CD4-positive, CD25-positive, alpha-beta regulatory T cell (primary cell): Measurements from ENCODE around the gene PLA2G6. TPM values are rescaled to one million over a fixed set of nuclear protein-coding genes. Genes with fewer than 3 reads are reported as not detected.

ENCODE experiments used
- ATAC-seq, 2 donors: fragments of 150-1000 bp; cut with Tn5 transposase; one replicate each; pipeline ENCODE4 v1.10.0; 2021; ENCODE audit warnings: low read depth in 2 of 2, moderate number of reproducible peaks in 2 of 2, moderate library complexity in 1 of 2
- DNase-seq, 3 donors: peaks; one replicate each; pipeline versions ENCODE4 v3.0.0 to v3.0.0-alpha.2; 2012 to 2022; ENCODE audit warnings: mixed read lengths in 1 of 3
- H3K27ac ChIP-seq: one replicate; pipeline ENCODE4 v1.7.0; 2013; ENCODE audit warnings: mild to moderate bottlenecking, low read length; ENCODE audit not compliant: insufficient read depth, poor library complexity, severe bottlenecking
- H3K27me3 ChIP-seq: one replicate; pipeline ENCODE4 v1.7.0; 2013; ENCODE audit warnings: low read length; ENCODE audit not compliant: control insufficient read depth, insufficient read depth
- H3K36me3 ChIP-seq: one replicate; pipeline ENCODE4 v1.7.0; 2013; ENCODE audit warnings: mild to moderate bottlenecking, low read length, moderate library complexity; ENCODE audit not compliant: control insufficient read depth, insufficient read depth
- H3K4me1 ChIP-seq: 2 replicates; pipeline ENCODE4 v1.7.0; 2013; ENCODE audit warnings: mild to moderate bottlenecking, low read length; ENCODE audit not compliant: insufficient read depth, control insufficient read depth, poor library complexity, severe bottlenecking
- H3K4me3 ChIP-seq: one replicate; pipeline ENCODE4 v1.7.0; 2013; ENCODE audit warnings: low read depth, mild to moderate bottlenecking, low read length, moderate library complexity
- H3K9me3 ChIP-seq, 2 experiments: 1 replicate in 1 of 2; 2 replicates in 1 of 2; pipeline ENCODE4 v1.7.0; 2013; ENCODE audit warnings: low read length in 2 of 2, mild to moderate bottlenecking in 1 of 2, moderate library complexity in 1 of 2; ENCODE audit not compliant: control insufficient read depth in 2 of 2
- H3K27ac Mint-ChIP-seq, 3 donors: one replicate each; pipeline ENCODE4 v1.8.0; 2020 to 2022; ENCODE audit warnings: mild to moderate bottlenecking in 3 of 3, mixed read lengths in 3 of 3, moderate library complexity in 2 of 3
- H3K27me3 Mint-ChIP-seq: one replicate; pipeline ENCODE4 v1.8.0; 2022; ENCODE audit warnings: mild to moderate bottlenecking, mixed read lengths
- H3K36me3 Mint-ChIP-seq: one replicate; pipeline ENCODE4 v1.8.0; 2020; ENCODE audit warnings: mixed read lengths
- H3K4me1 Mint-ChIP-seq, 4 donors: one replicate each; pipeline ENCODE4 v1.8.0; 2020 to 2022; ENCODE audit warnings: mixed read lengths in 4 of 4, mild to moderate bottlenecking in 1 of 4
- H3K4me3 Mint-ChIP-seq, 4 donors: one replicate each; pipeline ENCODE4 v1.8.0; 2020 to 2022; ENCODE audit warnings: mild to moderate bottlenecking in 4 of 4, mixed read lengths in 4 of 4, moderate library complexity in 3 of 4
- H3K9me3 Mint-ChIP-seq, 7 donors: one replicate each; pipeline ENCODE4 v1.8.0; 2020 to 2022; ENCODE audit warnings: mixed read lengths in 7 of 7, mild to moderate bottlenecking in 3 of 7, moderate library complexity in 2 of 7
- polyA plus RNA-seq, 4 donors: library from polyadenylated mRNA; unstranded; fragments of 300-500 nt; fragmentation: Illumina TruSeq; gene quantifications; one replicate each; pipeline ENCODE4 v1.2.3, GENCODE V29; 2021
- total RNA-seq: library from RNA; stranded (reverse); gene quantifications from one replicate; pipeline ENCODE4 v1.2.3, GENCODE V29; 2022

The PLA2G6 gene, protein sequence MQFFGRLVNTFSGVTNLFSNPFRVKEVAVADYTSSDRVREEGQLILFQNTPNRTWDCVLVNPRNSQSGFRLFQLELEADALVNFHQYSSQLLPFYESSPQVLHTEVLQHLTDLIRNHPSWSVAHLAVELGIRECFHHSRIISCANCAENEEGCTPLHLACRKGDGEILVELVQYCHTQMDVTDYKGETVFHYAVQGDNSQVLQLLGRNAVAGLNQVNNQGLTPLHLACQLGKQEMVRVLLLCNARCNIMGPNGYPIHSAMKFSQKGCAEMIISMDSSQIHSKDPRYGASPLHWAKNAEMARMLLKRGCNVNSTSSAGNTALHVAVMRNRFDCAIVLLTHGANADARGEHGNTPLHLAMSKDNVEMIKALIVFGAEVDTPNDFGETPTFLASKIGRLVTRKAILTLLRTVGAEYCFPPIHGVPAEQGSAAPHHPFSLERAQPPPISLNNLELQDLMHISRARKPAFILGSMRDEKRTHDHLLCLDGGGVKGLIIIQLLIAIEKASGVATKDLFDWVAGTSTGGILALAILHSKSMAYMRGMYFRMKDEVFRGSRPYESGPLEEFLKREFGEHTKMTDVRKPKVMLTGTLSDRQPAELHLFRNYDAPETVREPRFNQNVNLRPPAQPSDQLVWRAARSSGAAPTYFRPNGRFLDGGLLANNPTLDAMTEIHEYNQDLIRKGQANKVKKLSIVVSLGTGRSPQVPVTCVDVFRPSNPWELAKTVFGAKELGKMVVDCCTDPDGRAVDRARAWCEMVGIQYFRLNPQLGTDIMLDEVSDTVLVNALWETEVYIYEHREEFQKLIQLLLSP
- total RNA-seq (137 TPM), polyA plus RNA-seq (1 to 10 TPM; 2.6 to 6.9 (median 5.4) TPM)

- peak within 1 kb of the TSS; percentile 82 for H3K4me3 ChIP-seq
- Mint-ChIP-seq H3K4me1 (peaks cover 19 to 49% (median 31%) of the 10 kb centered on the region in 4 donors), H3K4me3 (peak within 1 kb of the TSS; percentile 88 to 99 (median 96)), H3K36me3 (no peaks in the 10 kb centered on the region), H3K27me3 (peaks cover 6% of the 10 kb centered on the region), H3K27ac (peak within 1 kb of the TSS; percentile 98), H3K9me3 (peaks cover 0 to 2% (median 0%) of the 10 kb centered on the region in 7 donors)
- H3K36me3 ChIP-seq = no peaks in the 10 kb centered on the region
- DNase-seq (peak; percentile 93 to 98 (median 93)), ATAC-seq (peak; percentile 93 to 94)
- H3K27ac ChIP-seq = peak within 1 kb of the TSS; percentile 88
- H3K4me1 ChIP-seq = peaks cover 23% of the 10 kb centered on the region
- no peaks in the 10 kb centered on the region for H3K27me3 ChIP-seq
- H3K9me3 ChIP-seq = no peaks in the 10 kb centered on the region
Observed at GRCh38 chr22:38181453-38182200, at the start of gene PLA2G6. Gene PLA2G6 (minus strand): TSS chr22:38181830. CDS start chr22:38169426, 12,404 bp downstream.

- H3K4me1 ChIP-seq = no peaks in the 10 kb centered on the region
- Mint-ChIP-seq H3K4me3 (no peak overlapping the region), H3K36me3 (peaks cover 29% of the 10 kb centered on the region), H3K4me1 (peaks cover 0 to 5% (median 3%) of the 10 kb centered on the region in 4 donors), H3K27ac (peak overlapping the region in 1 of 3 donors; percentile 20), H3K9me3 (no peaks in the 10 kb centered on the region), H3K27me3 (no peaks in the 10 kb centered on the region)
- H3K27ac ChIP-seq = no peak overlapping the region
- peaks cover 13% of the 10 kb centered on the region for H3K36me3 ChIP-seq
- no peak overlapping the region for H3K4me3 ChIP-seq
- no peak for ATAC-seq
- H3K9me3 ChIP-seq = no peaks in the 10 kb centered on the region
- H3K27me3 ChIP-seq = no peaks in the 10 kb centered on the region
- no peak for DNase-seq
Observed at GRCh38 chr22:38230916-38231315, 49.3 kb upstream of the PLA2G6 start.

DNA sequence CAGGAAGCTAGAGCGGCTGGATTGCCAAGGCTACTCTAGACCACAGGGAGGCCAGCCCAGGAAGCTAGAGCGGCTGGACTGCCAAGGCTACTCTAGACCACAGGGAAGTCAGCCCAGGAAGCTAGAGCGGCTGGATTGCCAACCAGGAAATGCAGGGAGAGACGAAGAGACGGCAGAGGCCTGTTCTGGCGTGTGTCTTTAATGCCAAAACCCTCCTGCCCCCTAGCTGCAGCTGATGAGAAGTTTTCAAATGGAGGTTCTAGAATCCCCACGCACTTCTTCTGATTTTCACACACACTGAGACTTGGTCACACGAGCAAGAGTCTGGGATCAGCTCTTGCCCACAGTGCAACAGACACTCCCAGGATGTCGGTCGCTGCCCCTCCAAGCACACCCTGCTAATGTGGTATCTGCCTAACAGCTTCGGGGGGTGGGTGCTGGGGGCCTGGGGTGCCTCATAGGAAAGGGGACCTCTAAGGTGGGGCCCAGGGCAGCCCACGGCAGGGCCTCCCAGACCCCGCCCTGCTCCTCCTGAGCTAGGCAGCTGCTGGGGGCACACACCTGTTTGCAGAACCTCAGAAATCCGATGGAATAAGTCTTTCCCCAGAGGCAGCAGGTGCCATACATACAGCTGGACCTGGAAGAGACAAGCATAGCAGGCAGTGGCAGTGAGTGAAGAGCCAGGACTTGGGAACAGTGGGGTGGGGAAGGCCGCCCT, 48.6 kb upstream of the PLA2G6 start:
- Histone ChIP-seq H3K4me1 (no peaks in the 10 kb centered on the region), H3K36me3 (peaks cover 15% of the 10 kb centered on the region), H3K4me3 (no peak overlapping the region), H3K9me3 (no peaks in the 10 kb centered on the region), H3K27ac (no peak overlapping the region), H3K27me3 (no peaks in the 10 kb centered on the region)
- H3K4me1 Mint-ChIP-seq = peaks cover 0 to 5% (median 3%) of the 10 kb centered on the region in 4 donors
- no peak overlapping the region for H3K4me3 Mint-ChIP-seq
- DNase-seq (peak in 2 of 3 donors; percentile 39 to 45), ATAC-seq (peak in 1 of 2 donors; percentile 18)
- H3K9me3 Mint-ChIP-seq = no peaks in the 10 kb centered on the region
- no peak overlapping the region for H3K27ac Mint-ChIP-seq
- H3K27me3 Mint-ChIP-seq = no peaks in the 10 kb centered on the region
- peaks cover 28% of the 10 kb centered on the region for H3K36me3 Mint-ChIP-seq

- Histone ChIP-seq H3K36me3 (peaks cover 15% of the 10 kb centered on the region), H3K4me1 (no peaks in the 10 kb centered on the region), H3K9me3 (no peaks in the 10 kb centered on the region), H3K27ac (no peak overlapping the region), H3K4me3 (no peak overlapping the region), H3K27me3 (no peaks in the 10 kb centered on the region)
- peaks cover 23% of the 10 kb centered on the region for H3K36me3 Mint-ChIP-seq
- no peak overlapping the region for H3K4me3 Mint-ChIP-seq
- peaks cover 0 to 5% (median 3%) of the 10 kb centered on the region in 4 donors for H3K4me1 Mint-ChIP-seq
- DNase-seq (no peak), ATAC-seq (peak in 1 of 2 donors; percentile 22)
- no peaks in the 10 kb centered on the region for H3K27me3 Mint-ChIP-seq
- no peaks in the 10 kb centered on the region for H3K9me3 Mint-ChIP-seq
- peak overlapping the region in 1 of 3 donors; percentile 52 for H3K27ac Mint-ChIP-seq
Observed at GRCh38 chr22:38228873-38229740, 47.5 kb upstream of the PLA2G6 start.

- Mint-ChIP-seq H3K36me3 (peaks cover 22% of the 10 kb centered on the region), H3K27ac (peak overlapping the region in 1 of 3 donors; percentile 52), H3K4me1 (peaks cover 0 to 5% (median 4%) of the 10 kb centered on the region in 4 donors), H3K9me3 (no peaks in the 10 kb centered on the region), H3K27me3 (no peaks in the 10 kb centered on the region), H3K4me3 (no peak overlapping the region)
- no peak for ATAC-seq
- peaks cover 13% of the 10 kb centered on the region for H3K36me3 ChIP-seq
- H3K4me1 ChIP-seq = no peaks in the 10 kb centered on the region
- H3K4me3 ChIP-seq = no peak overlapping the region
- H3K9me3 ChIP-seq = no peaks in the 10 kb centered on the region
- no peak for DNase-seq
- H3K27ac ChIP-seq = no peak overlapping the region
- H3K27me3 ChIP-seq = no peaks in the 10 kb centered on the region
Observed at GRCh38 chr22:38228326-38228872, 46.8 kb upstream of the PLA2G6 start.

GRCh38 chr22:38226853-38227649, 45.4 kb upstream of the PLA2G6 start:
- Histone ChIP-seq H3K27me3 (no peaks in the 10 kb centered on the region), H3K27ac (no peak overlapping the region), H3K4me3 (no peak overlapping the region), H3K9me3 (no peaks in the 10 kb centered on the region), H3K4me1 (no peaks in the 10 kb centered on the region), H3K36me3 (peaks cover 12% of the 10 kb centered on the region)
- ATAC-seq = no peak
- H3K27ac Mint-ChIP-seq = no peak overlapping the region
- H3K27me3 Mint-ChIP-seq = no peaks in the 10 kb centered on the region
- H3K36me3 Mint-ChIP-seq = peaks cover 24% of the 10 kb centered on the region
- H3K9me3 Mint-ChIP-seq = no peaks in the 10 kb centered on the region
- DNase-seq = no peak
- H3K4me3 Mint-ChIP-seq = no peak overlapping the region
- peaks cover 0 to 5% (median 4%) of the 10 kb centered on the region in 4 donors for H3K4me1 Mint-ChIP-seq
